NB4 (cell line): ENCODE data around the gene STK32C.

ENCODE experiments used
- CTCF ChIP-seq: IDR thresholded peaks from one replicate; pipeline ENCODE4 v1.5.1; 2012; ENCODE audit warnings: low read depth, low read length
- POLR2A ChIP-seq: IDR thresholded peaks from 2 replicates; pipeline ENCODE4 v1.6.1; 2011; ENCODE audit warnings: mild to moderate bottlenecking; ENCODE audit not compliant: insufficient read length; ENCODE audit errors: extremely low read depth

GRCh38 chr10:132162590-132163277, 145.0 kb downstream of the STK32C start:
- TF ChIP-seq POLR2A (no peak), CTCF (no peak)
